HepG2 (cell line): ENCODE data around the gene PCOLCE2. TPM values are rescaled to one million over a fixed set of nuclear protein-coding genes. Genes with fewer than 3 reads are reported as not detected.

ENCODE experiments used
- ATAC-seq: fragments of 200-7000 bp; cut with Tn5 transposase; 3 replicates; pipeline ENCODE4 v1.9.1; 2020; ENCODE audit warnings: mild to moderate bottlenecking, moderate library complexity
- BruUV-seq: library from RNA; stranded (reverse); fragments of 400-500 nt; replicated peaks from 2 replicates; lab custom pipeline; 2021; lab: Mats Ljungman, UMichigan
- CTCF ChIA-PET: fragments of 300-600 bp; formaldehyde crosslinking; extraction: SDS; loops from one replicate; lab custom pipeline; 2021; ENCODE audit warnings: low total read pairs, inconsistent platforms, low intra/inter-chr PET ratio; lab: Yijun Ruan, JAX
- POLR2A ChIA-PET: fragments of 350-600 bp; sonication (Branson Sonifier 250); formaldehyde crosslinking; loops from one replicate; lab custom pipeline; 2020; ENCODE audit warnings: antibody characterized with exemption, inconsistent platforms; lab: Yijun Ruan, JAX
- DNase-seq: peaks from one replicate; pipeline ENCODE4 v3.0.0-alpha.2; 2015; ENCODE audit warnings: low spot score
- FAIRE-seq: peaks from 3 replicates; lab custom pipeline; 2011; peaks lifted over from hg19 to GRCh38; lab: Jason Lieb, UNC
- H2AFZ ChIP-seq: one replicate; pipeline ENCODE4 v1.6.1; 2011; ENCODE audit warnings: low read length, inconsistent platforms
- H3K27ac ChIP-seq: fragments of 300-600 bp; 3 replicates; pipeline ENCODE4 v1.8.0; 2011; ENCODE audit warnings: mixed run types, mild to moderate bottlenecking, mixed read lengths, low read length, inconsistent platforms; ENCODE audit not compliant: insufficient read depth; ENCODE audit errors: extremely low read length
- H3K27me3 ChIP-seq, 2 experiments: fragments of 200-600 bp in 1 of 2; 2 replicates in 1 of 2; 3 replicates in 1 of 2; pipeline versions ENCODE4 v1.6.0 to v1.8.0; 2011; ENCODE audit warnings: low read length in 2 of 2, mild to moderate bottlenecking in 2 of 2, moderate library complexity in 2 of 2, inconsistent platforms in 1 of 2; ENCODE audit not compliant: insufficient read depth in 2 of 2, control insufficient read depth in 1 of 2
- H3K36me3 ChIP-seq, 2 experiments: fragments of 200-600 bp in 1 of 2; replicated peaks in 1 of 2; 2 replicates in 1 of 2; 3 replicates in 1 of 2; pipeline versions ENCODE4 v1.5.1 to v1.8.0; 2011; ENCODE audit warnings: low read length in 2 of 2, inconsistent platforms in 1 of 2; ENCODE audit not compliant: insufficient read depth in 2 of 2, control insufficient read depth in 1 of 2
- H3K4me1 ChIP-seq: 2 replicates; pipeline ENCODE4 v1.5.1; 2012; ENCODE audit warnings: low read length, inconsistent platforms; ENCODE audit not compliant: insufficient read depth
- H3K4me2 ChIP-seq: 2 replicates; pipeline ENCODE4 v1.6.0; 2011; ENCODE audit warnings: low read depth, low read length, inconsistent platforms
- H3K4me3 ChIP-seq, 3 experiments: fragments of 200-600 bp in 1 of 3; sonication (generic), shearing (Covaris generic) in 1 of 3; replicated peaks in 1 of 3; 2 replicates each; pipeline ENCODE4 v1.5.1; 2011 to 2016; ENCODE audit warnings: low read length in 3 of 3, inconsistent platforms in 2 of 3, low read depth in 2 of 3, mild to moderate bottlenecking in 2 of 3, control low read depth in 1 of 3, mixed read lengths in 1 of 3; ENCODE audit not compliant: insufficient read depth in 1 of 3
- H3K79me2 ChIP-seq: one replicate; pipeline ENCODE4 v1.6.1; 2011; ENCODE audit warnings: low read length, inconsistent platforms; ENCODE audit not compliant: insufficient read depth
- H3K9ac ChIP-seq: 2 replicates; pipeline ENCODE4 v1.6.0; 2011; ENCODE audit warnings: mild to moderate bottlenecking, low read depth, low read length, inconsistent platforms; ENCODE audit not compliant: insufficient read depth
- H3K9me3 ChIP-seq: 2 replicates; pipeline ENCODE4 v1.5.1; 2012; ENCODE audit warnings: mild to moderate bottlenecking, low read length
- H4K20me1 ChIP-seq: 2 replicates; pipeline ENCODE4 v1.6.0; 2011; ENCODE audit warnings: inconsistent platforms, mild to moderate bottlenecking, low read length, moderate library complexity; ENCODE audit not compliant: insufficient read depth
- ARNTL ChIP-seq: sonication (generic); formaldehyde crosslinking; IDR thresholded peaks from 2 replicates; pipeline ENCODE4 v1.4.0; 2020; ENCODE audit warnings: mild to moderate bottlenecking, missing genetic modification reagents
- ATF5 ChIP-seq: sonication (generic); formaldehyde crosslinking; IDR thresholded peaks from 2 replicates; pipeline ENCODE4 v1.4.0; 2020; ENCODE audit warnings: mild to moderate bottlenecking, low read depth, missing genetic modification reagents
- BCL6 ChIP-seq: IDR thresholded peaks from 2 replicates; pipeline ENCODE4 v1.6.1; 2016; ENCODE audit warnings: missing genetic modification reagents, missing compliant biosample characterization
- FOXP4 ChIP-seq: sonication (generic); formaldehyde crosslinking; IDR thresholded peaks from 2 replicates; pipeline ENCODE4 v1.4.0; 2020; ENCODE audit warnings: missing genetic modification reagents
- GATAD2A ChIP-seq: IDR thresholded peaks from 2 replicates; pipeline ENCODE4 v1.6.1; 2016
- PHF8 ChIP-seq: sonication (generic); formaldehyde crosslinking; IDR thresholded peaks from 2 replicates; pipeline ENCODE4 v1.5.0; 2020; ENCODE audit warnings: missing genetic modification reagents
- PITX1 ChIP-seq: sonication (generic); formaldehyde crosslinking; IDR thresholded peaks from 2 replicates; pipeline ENCODE4 v1.5.1; 2020; ENCODE audit warnings: mild to moderate bottlenecking, missing genetic modification reagents
- PTBP1 ChIP-seq: fragments of 200-400 bp; formaldehyde crosslinking; IDR thresholded peaks from 2 replicates; pipeline ENCODE4 v1.6.1; 2018; ENCODE audit warnings: low read length, low read depth; ENCODE audit not compliant: poor library complexity, severe bottlenecking
- SOX6 ChIP-seq, 2 experiments: fragments of 450-650 bp in 1 of 2; sonication (generic) in 1 of 2; formaldehyde crosslinking in 1 of 2; IDR thresholded peaks; 2 replicates each; pipeline versions ENCODE4 v1.4.0 to v1.6.1; 2017 to 2020; ENCODE audit warnings: antibody characterized with exemption in 1 of 2, mild to moderate bottlenecking in 1 of 2, missing genetic modification reagents in 1 of 2
- TBL1XR1 ChIP-seq: fragments of 150-350 bp; IDR thresholded peaks from 2 replicates; pipeline ENCODE4 v1.6.1; 2014; ENCODE audit warnings: borderline replicate concordance, low read length; ENCODE audit not compliant: partially characterized antibody
- ZBTB25 ChIP-seq: IDR thresholded peaks from 2 replicates; pipeline ENCODE4 v1.6.1; 2018; ENCODE audit warnings: missing genetic modification reagents
- ZBTB46 ChIP-seq: sonication (generic); formaldehyde crosslinking; IDR thresholded peaks from 2 replicates; pipeline ENCODE4 v1.4.0; 2020; ENCODE audit warnings: mild to moderate bottlenecking, missing genetic modification reagents, borderline replicate concordance
- ZKSCAN1 ChIP-seq: fragments of 150-350 bp; IDR thresholded peaks from 2 replicates; pipeline ENCODE4 v1.6.1; 2014; ENCODE audit warnings: low read length
- ZNF335 ChIP-seq: sonication (generic); formaldehyde crosslinking; IDR thresholded peaks from 2 replicates; pipeline ENCODE4 v1.4.0; 2020; ENCODE audit warnings: missing genetic modification reagents
- ZNF546 ChIP-seq: sonication (generic); formaldehyde crosslinking; conservative IDR thresholded peaks from 2 replicates; pipeline ENCODE4 v1.8.1; 2023; ENCODE audit warnings: mild to moderate bottlenecking, missing genetic modification reagents
- ZNF615 ChIP-seq: sonication (generic); formaldehyde crosslinking; IDR thresholded peaks from 2 replicates; pipeline ENCODE4 v1.5.0; 2020; ENCODE audit warnings: mild to moderate bottlenecking, missing genetic modification reagents, borderline replicate concordance
- ZNF878 ChIP-seq: sonication (generic); formaldehyde crosslinking; IDR thresholded peaks from 2 replicates; pipeline ENCODE4 v1.8.1; 2023; ENCODE audit warnings: mild to moderate bottlenecking, missing genetic modification reagents, moderate library complexity
- WGBS: methylation state at CpG from one replicate; pipeline ENCODE4 v1.1.6; 2017; ENCODE audit warnings: low lambda C conversion rate; 5-methylcytosine and 5-hydroxymethylcytosine counted together
- in situ Hi-C: cut with HindIII; loops from 2 replicates; pipeline ENCODE4 v1.10.0; 2017; ENCODE audit warnings: low pct_unique_long_range_greater_than_20kb; ENCODE audit not compliant: extremely low pct_ligation_motif_present
- intact Hi-C: fragments of 100-400 bp; cut with micrococcal nuclease; formaldehyde crosslinking; loops from one replicate; pipeline ENCODE4 v1.10.0; 2022; ENCODE audit not compliant: unreplicated experiment
- polyA plus RNA-seq, 8 experiments: library from polyadenylated mRNA; depleted of rRNA in 3 of 8; stranded (reverse) in 7 of 8; unstranded in 1 of 8; fragments of >200 nt; fragmentation: Illumina TruSeq in 4 of 8; extraction: Trizol in 4 of 8; gene quantifications; 2 replicates each; pipeline versions ENCODE4 v1.2.1 to v1.2.3, GENCODE V29; 2011 to 2016; ENCODE audit warnings: low read depth in 4 of 8, missing spikeins in 1 of 8, mixed read lengths in 1 of 8; ENCODE audit not compliant: insufficient read depth in 1 of 8
- total RNA-seq, 5 experiments: library from RNA; depleted of rRNA; stranded (reverse); fragments of >200 nt; fragmentation: Illumina TruSeq; extraction: Trizol; gene quantifications; 2 replicates each; pipeline ENCODE4 v1.2.3, GENCODE V29; 2016; ENCODE audit warnings: low read depth in 1 of 5

Gene PCOLCE2
- total and polyA plus RNA-seq, 2 of the 13 experiments (the other 11 are each of a cell fraction or from before 2014, with no cell fraction given): 0.71 to 2.0 TPM

- H3K36me3 ChIP-seq: no peaks in the 10 kb centered on the region
- DNase-seq: peak; percentile 27
- POLR2A ChIA-PET: interaction anchor here (1.9 kb wide), 1 partner anchor 94 kb away, joined by 5 read pairs; no protein-coding TSS in a partner anchor
- no peaks in the 10 kb centered on the region for H3K9me3 ChIP-seq
- H3K9ac ChIP-seq: no peak overlapping the region
- H3K79me2 ChIP-seq: no peaks in the 10 kb centered on the region
- WGBS: 18% methylated on average over 2 of the region's 2 CpGs
- no peak for FAIRE-seq
- CTCF ChIA-PET: no interaction called here
- H3K4me2 ChIP-seq: 0 out of 2 replicates have a peak overlapping the region, but pooled peaks have one; percentile 8
- no peaks in the 10 kb centered on the region for H3K27me3 ChIP-seq
- in situ Hi-C loops: no loop called here
- H2AFZ ChIP-seq: no peak overlapping the region
- H3K27ac ChIP-seq: peak overlapping the region; percentile 52
- H4K20me1 ChIP-seq: no peaks in the 10 kb centered on the region
- BruUV-seq: no TSS peak
- no peak overlapping the region for H3K4me3 ChIP-seq
- peaks cover 34% of the 10 kb centered on the region for H3K4me1 ChIP-seq
- ATAC-seq: peak; percentile 36
- intact Hi-C loops: no loop called here
- TF ChIP-seq ARNTL (0 out of 2 replicates have a peak, but pooled peaks have one; percentile 52), ZNF546 (CRISPR knock-in tag) (no peak), ZBTB25 (CRISPR knock-in tag) (peak; percentile 56; the same call in 1 of the 2 replicates), BCL6 (peak; percentile 89), ZNF878 (CRISPR knock-in tag) (peak; percentile 55; the same call in 1 of the 2 replicates), ZNF335 (no peak), PTBP1 (no peak), TBL1XR1 (no peak), GATAD2A (peak; percentile 98), ATF5 (no peak), ZNF615 (CRISPR knock-in tag) (no peak), ZBTB46 (CRISPR knock-in tag) (no peak), PHF8 (CRISPR knock-in tag) (no peak), SOX6 (IDR thresholded peaks at IDR 0.05) (no peak), SOX6 (CRISPR knock-in tag; IDR thresholded peaks at IDR 0.05) (peak; percentile 72; the same call in 1 of the 2 replicates), FOXP4 (CRISPR knock-in tag) (peak; percentile 92), PITX1 (CRISPR knock-in tag) (peak; percentile 83), ZKSCAN1 (no peak)
These were observed 41.9 kb downstream of the PCOLCE2 start for GRCh38 chr3:142846779-142847577.
